Aorta (tissue), 5 donors: ENCODE data around the gene SMAD2. TPM values are rescaled to one million over a fixed set of nuclear protein-coding genes. Genes with fewer than 3 reads are reported as not detected.

Source experiments
- ATAC-seq: fragments of 200-7000 bp; cut with Tn5 transposase; one replicate; pipeline ENCODE4 v1.9.1; 2022; ENCODE audit warnings: moderate library complexity; ENCODE audit not compliant: low FRiP score
- DNase-seq, 2 donors: peaks; one replicate each; pipeline ENCODE4 v3.0.0-alpha.2; 2020
- H3K27ac ChIP-seq, 2 donors: one replicate each; pipeline ENCODE4 v1.5.1; 2013; ENCODE audit warnings: low read length in 2 of 2, mild to moderate bottlenecking in 2 of 2, moderate library complexity in 2 of 2, control low read depth in 1 of 2, inconsistent platforms in 1 of 2, low read depth in 1 of 2
- H3K27me3 ChIP-seq, 2 donors: one replicate each; pipeline ENCODE4 v1.6.1; 2013; ENCODE audit warnings: control low read depth in 1 of 2, low read length in 1 of 2, mild to moderate bottlenecking in 1 of 2, moderate library complexity in 1 of 2; ENCODE audit not compliant: insufficient read depth in 2 of 2, control insufficient read depth in 1 of 2
- H3K36me3 ChIP-seq, 2 donors: one replicate each; pipeline ENCODE4 v1.6.1; 2013; ENCODE audit warnings: control low read depth in 1 of 2, low read length in 1 of 2, mild to moderate bottlenecking in 1 of 2; ENCODE audit not compliant: insufficient read depth in 2 of 2, control insufficient read depth in 1 of 2
- H3K4me1 ChIP-seq, 2 donors: one replicate each; pipeline ENCODE4 v1.6.1; 2013; ENCODE audit warnings: low read length in 2 of 2, control low read depth in 1 of 2, mild to moderate bottlenecking in 1 of 2, moderate library complexity in 1 of 2; ENCODE audit not compliant: insufficient read depth in 2 of 2, control insufficient read depth in 1 of 2
- H3K4me3 ChIP-seq, 2 donors: one replicate each; pipeline ENCODE4 v1.5.1; 2013; ENCODE audit warnings: low read length in 2 of 2, control low read depth in 1 of 2, mild to moderate bottlenecking in 1 of 2
- H3K9me3 ChIP-seq: one replicate; pipeline ENCODE4 v1.6.1; 2013; ENCODE audit warnings: mild to moderate bottlenecking, low read length; ENCODE audit not compliant: control insufficient read depth
- WGBS, 2 donors: extraction: QIAGEN DNeasy Blood & Tissue Kit; methylation state at CpG; one replicate each; pipeline ENCODE4 v1.1.7; 2013; 5-methylcytosine and 5-hydroxymethylcytosine counted together
- intact Hi-C, 2 donors: fragments of 100-400 bp; cut with DNase I; formaldehyde crosslinking; loops; one replicate each; pipeline versions ENCODE4 v1.14.2 to v1.15.0; 2022
- polyA plus RNA-seq, 2 donors: library from polyadenylated mRNA; stranded (reverse); fragments of 200-250 nt; gene quantifications; one replicate each; pipeline ENCODE4 v1.2.3, GENCODE V29; 2013
- total RNA-seq, 2 donors: library from RNA; stranded (reverse); fragmentation: NEBNext Ultra II Directional; extraction: Animal tissue kit (Norgen Biotek cat#: 25700); gene quantifications; one replicate each; pipeline ENCODE4 v1.2.1, GENCODE V29; 2021
- donor health status: healthy with polysubstance abuse.
- donor health status: Bipolar disorder and iron deficiency.
- donor health status: DM: no; HTN: no; CAD: no.
- donor health status: DM: no; HTN: no; CAD: no.
- donor health status: DM: yes; HTN: yes; CAD: no.

SMAD2 gene
- total and polyA plus RNA-seq, 4 donors = 45.4 to 137 (median 104) TPM

DNA sequence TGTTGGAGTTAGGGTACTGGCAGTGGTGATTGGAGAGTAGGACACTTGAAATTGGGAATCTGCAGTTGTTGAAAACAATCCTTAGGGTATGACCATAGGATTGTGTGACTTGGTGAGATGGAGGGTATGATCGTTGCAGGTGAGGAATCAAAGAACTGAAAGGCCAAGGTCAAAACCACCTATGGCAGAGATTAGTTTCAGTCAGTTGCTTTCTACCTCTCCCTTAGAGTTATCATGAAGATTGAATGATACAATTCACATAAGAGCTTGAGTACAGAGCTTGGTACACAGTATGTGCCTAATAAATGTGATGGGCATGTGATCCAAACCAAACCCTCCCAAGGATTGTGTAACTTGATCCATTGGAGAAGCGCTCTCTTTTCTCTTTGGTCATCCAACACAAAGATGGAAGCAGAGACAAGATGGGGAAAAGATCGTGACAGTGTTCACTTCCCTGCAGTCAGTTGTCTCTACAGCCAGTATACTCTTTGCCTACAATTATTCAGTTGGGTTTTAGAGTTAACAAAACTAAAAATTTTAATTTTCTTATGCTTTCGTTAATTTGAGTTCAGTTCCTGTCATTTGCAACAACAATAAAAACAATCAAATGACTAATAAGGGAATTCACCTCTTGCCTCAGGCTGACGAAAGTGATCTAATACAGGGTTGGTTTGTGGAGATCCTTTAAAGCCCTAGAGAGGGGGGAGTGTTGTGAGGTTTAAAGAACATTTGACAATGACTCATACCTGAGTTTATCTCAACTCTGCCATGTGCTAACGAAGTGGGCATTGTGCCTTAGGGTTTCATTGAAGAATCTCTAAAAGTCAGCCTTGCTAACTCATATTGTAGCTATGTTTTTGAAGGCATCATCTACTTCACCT, 14.8 kb upstream of the SMAD2 start:
- intact Hi-C loops = no loop called here
- H3K9me3 ChIP-seq = no peaks in the 10 kb centered on the region
- 83 to 84% methylated on average over 6 of the region's 6 CpGs for WGBS, 2 donors
- no peak overlapping the region for H3K27ac ChIP-seq
- DNase-seq (no peak), ATAC-seq (no peak)
- H3K4me3 ChIP-seq = no peak overlapping the region
- H3K27me3 ChIP-seq = no peaks in the 10 kb centered on the region
- no peaks in the 10 kb centered on the region for H3K4me1 ChIP-seq
- H3K36me3 ChIP-seq = no peaks in the 10 kb centered on the region

DNA sequence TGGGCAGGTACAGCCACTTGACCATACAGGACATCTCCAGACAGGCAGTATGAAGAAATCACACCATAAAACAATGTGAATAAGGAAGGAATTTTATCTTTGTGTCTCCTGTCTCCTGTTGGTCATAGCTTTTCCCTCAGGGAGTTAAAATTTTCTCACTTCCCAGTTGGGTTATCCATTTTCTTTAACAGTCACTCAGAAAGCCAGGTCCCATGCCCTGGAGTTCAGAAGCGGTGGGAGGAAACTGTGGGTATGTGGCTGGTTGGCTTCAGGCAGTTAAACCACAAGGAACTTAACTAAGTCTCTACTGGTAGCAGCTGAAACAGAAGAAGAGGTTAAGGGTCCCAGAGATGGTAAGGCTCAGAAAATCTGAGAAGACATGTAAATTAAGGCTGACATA, 6.5 kb upstream of the SMAD2 start:
- Histone ChIP-seq H3K27ac (no peak overlapping the region), H3K4me3 (no peak overlapping the region), H3K4me1 (no peaks in the 10 kb centered on the region), H3K36me3 (no peaks in the 10 kb centered on the region), H3K27me3 (no peaks in the 10 kb centered on the region), H3K9me3 (no peaks in the 10 kb centered on the region)
- 71 to 73% methylated on average over 1 of the region's 1 CpG for WGBS, 2 donors
- ATAC-seq = no peak
- intact Hi-C loops = no loop called here
- no peak for DNase-seq

DNA sequence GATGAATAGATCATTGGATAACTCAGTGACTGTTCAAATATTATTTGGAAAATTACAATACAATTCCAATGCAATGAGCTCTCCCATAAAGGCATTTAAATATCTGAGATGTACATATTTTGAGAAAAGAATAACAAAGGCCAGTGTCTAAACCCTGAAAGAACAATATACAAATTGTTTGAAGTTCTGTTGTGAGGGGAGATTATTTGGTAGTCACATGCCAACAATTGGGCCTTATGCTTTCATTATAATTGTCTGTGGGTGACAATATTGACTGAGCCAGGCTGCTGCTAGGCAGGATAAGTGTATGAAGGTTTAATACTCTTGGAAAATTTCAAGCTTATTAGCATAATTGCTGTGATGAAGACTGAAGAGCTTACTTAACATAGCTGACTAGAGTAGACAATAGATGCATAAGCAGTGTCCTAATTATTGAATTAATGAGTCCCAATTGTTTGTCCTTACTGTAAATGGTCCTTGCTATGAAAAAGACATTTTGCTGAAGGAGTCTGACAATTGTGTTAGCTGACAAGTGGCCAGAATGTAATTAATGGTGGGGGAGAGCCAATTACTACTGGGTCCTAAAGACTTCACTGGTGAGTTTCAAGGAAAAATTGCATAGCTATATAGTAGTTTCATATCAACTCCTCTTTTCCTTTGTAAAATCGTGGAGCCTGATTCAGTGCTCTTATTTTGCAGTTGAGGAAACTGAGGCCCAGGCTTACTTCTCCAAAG, 5.0 kb upstream of the SMAD2 start:
- no peaks in the 10 kb centered on the region for H3K9me3 ChIP-seq
- no peak overlapping the region for H3K4me3 ChIP-seq
- ATAC-seq (no peak), DNase-seq (no peak)
- H3K4me1 ChIP-seq = no peaks in the 10 kb centered on the region
- no peak overlapping the region for H3K27ac ChIP-seq
- 87 to 90% methylated on average over 1 of the region's 1 CpG for WGBS, 2 donors
- intact Hi-C loops = no loop called here
- H3K27me3 ChIP-seq = no peaks in the 10 kb centered on the region
- no peaks in the 10 kb centered on the region for H3K36me3 ChIP-seq

DNA sequence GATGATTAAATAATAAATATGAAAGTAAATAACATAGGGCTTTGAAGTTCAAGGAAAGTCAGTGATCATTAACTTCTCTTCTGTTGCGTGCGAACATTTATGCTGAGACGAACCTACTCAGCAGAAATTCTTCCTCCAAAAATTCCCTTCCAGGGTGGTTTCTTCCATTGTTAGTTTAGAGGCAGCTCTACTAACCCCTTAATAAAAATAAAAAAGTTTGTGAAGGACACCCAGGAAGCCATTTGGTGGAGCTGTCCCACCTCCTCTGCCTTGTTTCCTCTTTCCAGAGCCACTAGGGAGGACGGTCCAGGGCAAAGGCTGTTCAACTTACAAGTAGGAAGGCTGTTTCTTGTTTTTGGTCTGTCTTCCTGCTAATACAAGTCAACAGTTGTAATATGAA, 2.1 kb upstream of the SMAD2 start:
- Histone ChIP-seq H3K36me3 (no peaks in the 10 kb centered on the region), H3K4me3 (no peak overlapping the region), H3K27ac (no peak overlapping the region), H3K9me3 (no peaks in the 10 kb centered on the region), H3K4me1 (no peaks in the 10 kb centered on the region), H3K27me3 (no peaks in the 10 kb centered on the region)
- DNase-seq (no peak), ATAC-seq (no peak)
- WGBS, 2 donors = 81% methylated on average over 4 of the region's 4 CpGs
- intact Hi-C loops = loop anchor here (2.0 to 5.0 kb wide), 3 partner anchors 35 to 90 kb away; no protein-coding TSS in a partner anchor

DNA sequence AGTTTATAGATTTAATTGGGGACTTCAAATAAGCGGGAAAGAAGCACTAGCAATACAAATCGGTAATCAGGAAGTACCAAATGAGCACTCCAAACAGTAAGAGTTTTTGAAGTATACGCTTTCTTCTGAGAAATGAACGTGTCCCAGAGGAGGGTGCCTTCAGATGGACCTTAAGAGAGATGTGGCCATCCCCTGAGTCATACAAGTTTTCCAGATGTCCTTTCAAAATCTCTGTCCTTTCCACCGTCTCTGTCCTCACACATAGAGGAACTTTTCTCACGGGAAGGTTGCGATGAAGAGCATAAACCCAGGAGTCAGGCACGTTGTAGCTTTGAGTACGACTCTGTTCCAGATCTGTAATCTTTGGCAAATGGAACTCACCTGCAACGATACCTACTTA, 1.7 kb upstream of the SMAD2 start:
- no peak overlapping the region for H3K27ac ChIP-seq
- 87 to 90% methylated on average over 10 of the region's 10 CpGs for WGBS, 2 donors
- H3K36me3 ChIP-seq = no peaks in the 10 kb centered on the region
- H3K4me3 ChIP-seq = no peak overlapping the region
- no peaks in the 10 kb centered on the region for H3K9me3 ChIP-seq
- ATAC-seq (no peak), DNase-seq (no peak)
- H3K27me3 ChIP-seq = no peaks in the 10 kb centered on the region
- peaks cover 0 to 2% of the 10 kb centered on the region in 2 donors for H3K4me1 ChIP-seq
- intact Hi-C loops = loop anchor here (2.0 to 5.0 kb wide), 3 partner anchors 35 to 90 kb away; no protein-coding TSS in a partner anchor

DNA sequence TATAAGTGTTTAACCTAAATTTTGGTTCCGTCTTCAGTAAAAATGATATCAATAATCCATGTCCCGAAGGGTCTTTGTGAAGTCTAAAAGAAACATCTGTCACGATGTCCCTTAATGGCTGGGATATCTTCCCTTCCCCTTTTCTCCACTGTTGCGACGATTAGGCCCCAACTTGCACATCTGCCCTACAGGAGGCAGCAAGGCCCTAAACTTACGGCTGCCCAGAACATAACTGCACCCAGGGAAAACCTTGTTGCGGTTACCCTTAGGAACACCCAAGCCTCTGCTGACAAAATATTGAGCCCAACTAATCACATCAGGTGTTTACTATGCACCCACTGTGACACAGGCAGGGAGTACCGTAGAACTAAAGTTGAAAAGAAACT, 1.3 kb upstream of the SMAD2 start:
- Histone ChIP-seq H3K27me3 (no peaks in the 10 kb centered on the region), H3K4me1 (peaks cover 0 to 3% of the 10 kb centered on the region in 2 donors), H3K36me3 (no peaks in the 10 kb centered on the region), H3K4me3 (no peak overlapping the region), H3K27ac (no peak overlapping the region), H3K9me3 (no peaks in the 10 kb centered on the region)
- no peak for ATAC-seq
- WGBS, 2 donors = 63% methylated on average over 8 of the region's 8 CpGs
- no peak for DNase-seq
- intact Hi-C loops = loop anchor here (2.0 to 5.0 kb wide), 3 partner anchors 36 to 91 kb away; no protein-coding TSS in a partner anchor

DNA sequence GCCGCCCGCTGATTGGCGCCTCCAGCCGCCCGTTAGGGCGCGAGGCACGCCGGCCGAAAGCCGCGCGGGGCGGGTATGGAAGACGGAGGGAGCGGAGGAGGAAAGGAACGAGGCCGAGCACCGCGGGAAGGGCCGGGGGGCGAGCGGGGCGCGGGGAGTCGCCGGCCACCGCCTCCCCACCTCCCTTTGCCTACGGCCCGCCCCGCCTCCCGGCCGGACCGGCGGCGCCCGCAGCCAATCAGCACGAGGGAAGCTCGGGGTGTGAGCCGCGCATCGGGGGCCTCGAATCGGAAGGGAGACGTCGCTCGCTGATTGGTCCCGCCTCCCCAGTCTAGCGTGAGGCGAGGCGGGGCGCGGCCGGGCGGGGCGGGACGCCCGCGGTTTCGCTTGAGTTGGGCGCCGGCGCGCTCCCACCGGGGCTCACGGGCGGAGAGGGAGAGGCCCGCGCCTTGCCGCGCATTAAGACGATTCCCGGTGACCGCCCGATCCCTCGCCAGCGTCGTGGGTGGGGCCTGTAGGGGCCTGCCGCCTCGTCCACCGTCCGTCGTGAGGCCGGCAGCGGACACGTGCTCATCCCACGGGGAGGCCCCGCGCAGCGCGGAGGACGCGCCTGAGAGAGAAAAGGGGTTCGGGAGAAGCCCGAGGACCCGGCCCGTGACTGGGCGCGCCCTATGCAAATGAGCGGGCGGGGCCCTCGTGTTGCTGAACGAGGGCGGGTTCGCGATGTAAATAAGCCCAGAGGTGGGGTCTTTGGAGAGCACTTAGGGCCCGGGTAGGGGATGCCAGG, 665 bp upstream of the SMAD2 start:
- no peaks in the 10 kb centered on the region for H3K9me3 ChIP-seq
- whole genome bisulfite sequencing, 2 donors = 1% methylated on average over 53 to 107 of the region's 107 CpGs
- no peaks in the 10 kb centered on the region for H3K36me3 ChIP-seq
- peaks cover 0 to 3% of the 10 kb centered on the region in 2 donors for H3K4me1 ChIP-seq
- intact Hi-C loops = loop anchor here (1.0 to 5.0 kb wide), 3 partner anchors 36 to 91 kb away; no protein-coding TSS in a partner anchor
- peak overlapping the region; percentile 78 to 92 for H3K27ac ChIP-seq
- H3K27me3 ChIP-seq = no peaks in the 10 kb centered on the region
- ATAC-seq (peak; percentile 96), DNase-seq (peak; percentile 98 to 99)
- H3K4me3 ChIP-seq = peak overlapping the region; percentile 84 to 92

DNA sequence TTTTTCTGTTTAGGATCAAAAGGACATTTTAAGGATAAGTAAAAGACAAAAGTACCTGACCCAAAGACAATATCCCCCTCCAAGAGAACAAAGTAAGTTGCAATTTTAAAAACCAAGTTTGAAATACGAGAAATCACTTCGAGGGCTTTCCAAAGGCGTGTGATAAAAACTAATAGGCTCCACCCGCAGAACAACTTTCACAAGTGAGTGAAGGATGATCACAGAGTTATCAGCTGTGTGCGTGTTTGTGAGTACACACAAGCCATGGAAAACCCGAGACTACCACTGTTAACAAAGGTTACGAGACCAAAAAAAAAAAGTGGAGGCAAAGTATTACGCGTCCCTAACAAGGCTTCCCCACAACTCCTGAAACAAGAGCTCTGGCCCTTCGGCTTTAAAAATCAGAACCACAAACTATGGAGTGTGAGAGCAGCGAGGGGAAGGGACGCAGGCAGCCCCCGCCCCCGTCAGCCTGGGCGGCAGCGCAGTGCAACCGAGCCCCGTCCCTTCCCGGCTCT, 719 bp downstream of the SMAD2 start:
- intact Hi-C loops = loop anchor here (1.0 to 10.0 kb wide), 4 partner anchors 38 to 93 kb away; no protein-coding TSS in a partner anchor
- H3K4me1 ChIP-seq = peaks cover 0 to 3% of the 10 kb centered on the region in 2 donors
- DNase-seq (no peak), ATAC-seq (no peak)
- peak overlapping the region; percentile 30 for H3K27ac ChIP-seq
- H3K27me3 ChIP-seq = no peaks in the 10 kb centered on the region
- peak overlapping the region; percentile 84 to 92 for H3K4me3 ChIP-seq
- no peaks in the 10 kb centered on the region for H3K36me3 ChIP-seq
- 0 to 1% methylated on average over 15 to 19 of the region's 19 CpGs for WGBS, 2 donors
- no peaks in the 10 kb centered on the region for H3K9me3 ChIP-seq
